Stimulated activated CD4-positive, alpha-beta T cell treated with anti-CD3 and anti-CD28 coated beads, Interleukin-4, amount 100 ng/mL, for 24 hours (primary cell): ENCODE measurements around the gene POLE3.
A peak's percentile ranks its signal among the peaks of the same experiment; 100 is the strongest.
"Not testable (repeated sequence)": the region's sequence is repeated elsewhere in the genome, so short reads cannot be mapped to it uniquely, and the experiment has no call there.

ENCODE experiments used
- DNase-seq: peaks from one replicate; pipeline ENCODE4 v3.0.0-alpha.2; 2020

POLE3 gene

GRCh38 chr9:113401027-113401792 lies 9.3 kb downstream of the POLE3 start, which contains the start of gene ALAD:
ALAD (minus strand) TSS chr9:113401284; CDS start chr9:113393559, 7,725 bp downstream.
- DNase-seq, result peak; percentile 99

DNA sequence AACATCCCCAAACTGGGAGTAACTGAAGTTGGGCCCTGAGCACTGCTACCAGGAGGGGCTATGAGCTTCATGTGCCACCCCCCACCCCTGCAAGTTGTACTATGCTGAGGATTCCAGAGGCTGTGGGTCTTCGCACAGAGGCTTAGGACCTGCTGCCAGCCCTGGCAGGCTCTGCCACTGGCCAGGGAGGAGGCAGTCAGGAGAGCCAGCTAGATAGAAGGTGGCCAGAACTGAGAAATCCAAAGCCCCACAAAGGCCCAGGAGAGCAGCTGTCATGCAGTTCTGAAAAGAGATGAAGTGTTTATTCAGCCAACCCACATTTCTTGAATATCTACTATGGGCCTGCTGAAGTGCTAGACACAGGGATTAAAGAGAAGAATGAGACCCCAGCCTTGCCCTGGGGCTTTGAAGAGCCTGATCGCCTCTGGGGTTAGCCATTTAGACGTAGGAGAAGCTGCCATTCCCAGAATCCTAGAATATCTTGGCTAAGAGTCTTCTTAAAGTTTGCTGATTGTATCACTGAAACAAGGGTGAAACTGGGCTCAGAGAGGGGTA lies 10.8 kb downstream of the POLE3 start:
- DNase-seq, result no peak

GRCh38 chr9:113398796-113399195 lies 11.7 kb downstream of the POLE3 start:
- no peak for DNase-seq

DNA sequence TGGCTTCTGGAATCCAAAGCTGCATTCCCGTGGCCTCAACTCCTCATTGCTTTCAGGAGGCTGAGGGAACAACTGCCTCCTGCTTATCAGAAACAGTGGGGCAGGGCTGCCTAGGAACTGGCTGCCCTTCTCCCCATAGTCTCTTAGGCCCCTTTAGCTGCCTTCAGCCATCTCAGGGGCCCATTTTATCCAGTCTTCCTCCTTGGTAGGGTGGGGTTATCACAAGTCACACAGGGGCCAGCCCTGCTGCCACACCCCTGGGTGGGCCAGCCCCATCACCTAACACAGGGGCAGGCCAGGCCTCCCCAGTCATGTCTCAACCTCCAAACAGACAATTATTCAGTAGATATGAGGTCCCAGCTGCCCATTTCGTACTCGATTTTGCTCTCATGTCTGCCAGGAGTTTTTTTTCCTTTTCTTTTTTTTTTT lies 13.3 kb downstream of the POLE3 start:
- DNase-seq, result no peak

DNA sequence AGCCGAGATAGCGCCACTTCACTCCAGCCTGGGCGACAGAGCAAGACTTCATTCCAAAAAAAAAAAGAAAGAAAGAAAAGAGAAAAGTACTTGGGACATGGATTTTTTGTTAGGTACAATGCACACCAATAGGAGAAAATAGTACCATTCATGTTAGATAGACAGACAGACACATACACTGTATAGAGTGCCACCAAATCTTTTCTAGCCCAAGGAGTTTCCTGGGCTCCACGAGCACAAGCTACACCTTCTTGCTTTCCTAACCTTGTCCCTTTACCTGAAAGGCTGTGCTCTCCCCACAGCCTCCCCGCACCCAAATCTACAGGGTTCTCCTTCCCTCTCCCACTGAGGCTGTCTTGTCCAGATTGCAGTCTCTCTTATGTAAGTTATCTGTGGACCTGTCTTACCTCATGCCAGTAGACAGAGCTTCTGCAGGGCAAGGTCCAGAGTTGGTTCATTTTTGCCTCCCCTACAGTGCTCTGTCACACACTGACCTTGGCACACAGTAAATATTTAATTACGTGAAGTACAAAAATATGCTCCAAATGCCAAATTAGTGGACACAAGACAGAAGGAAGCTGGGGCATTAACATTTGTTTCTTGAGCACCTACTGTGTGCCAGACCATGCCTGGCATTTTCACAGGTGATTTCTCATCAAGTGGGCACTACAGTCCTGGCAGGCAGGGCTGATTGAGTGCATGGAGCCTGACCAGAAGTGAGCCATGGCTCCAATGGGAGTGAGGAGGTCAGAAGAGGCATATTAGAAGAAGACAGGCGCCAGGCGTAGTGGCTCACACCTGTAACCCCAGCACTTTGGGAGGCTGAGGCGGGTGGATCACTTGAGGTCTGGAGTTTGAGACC lies 15.2 kb downstream of the POLE3 start:
- DNase-seq, result no peak

DNA sequence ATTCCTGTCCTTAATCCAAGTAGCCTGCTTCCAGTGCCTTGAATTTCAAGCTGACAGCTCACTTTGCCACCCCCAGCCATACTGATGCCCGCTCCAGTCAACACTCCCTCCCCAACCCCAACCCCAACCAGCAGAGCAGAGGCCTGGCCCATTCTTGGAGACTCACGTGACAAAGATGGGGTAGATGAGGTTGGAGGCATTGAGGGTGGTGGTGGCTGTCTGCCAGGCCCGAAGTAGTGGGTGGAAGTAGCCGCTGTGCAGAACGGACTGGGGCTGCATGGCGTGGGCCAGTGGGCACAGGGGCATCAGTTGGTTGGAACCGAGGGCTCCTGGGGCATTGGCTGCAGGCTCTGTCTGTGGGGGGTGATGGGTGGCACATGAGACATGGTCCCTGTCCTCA lies 17.2 kb downstream of the POLE3 start:
- DNase-seq, result no peak

- no peak for DNase-seq
These were observed 18.6 kb downstream of the POLE3 start for GRCh38 chr9:113391917-113392316.

- DNase-seq, result no peak
These were observed 20.1 kb downstream of the POLE3 start for GRCh38 chr9:113390192-113390960.

DNA sequence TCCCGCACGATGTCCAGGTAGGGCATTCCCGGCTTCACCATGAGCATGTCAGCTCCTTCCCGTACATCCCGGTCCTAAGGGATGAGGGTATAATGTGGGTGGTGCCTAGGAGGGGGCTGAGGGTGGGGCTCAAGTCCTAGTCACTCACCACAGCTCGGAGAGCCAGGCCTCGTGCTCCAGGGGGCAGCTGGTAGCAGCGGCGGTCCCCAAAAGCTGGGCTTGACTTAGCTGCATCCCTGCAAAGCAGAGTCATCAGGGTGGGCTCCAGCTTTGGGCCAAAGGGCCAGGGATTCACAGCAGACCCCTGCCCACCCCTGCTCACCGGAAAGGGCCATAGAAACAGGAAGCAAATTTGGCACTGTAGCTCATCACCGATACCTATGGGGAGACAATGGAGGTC lies 21.0 kb downstream of the POLE3 start:
- DNase-seq, result no peak

- DNase-seq, result no peak
These were observed 21.6 kb downstream of the POLE3 start for GRCh38 chr9:113388833-113389232.

GRCh38 chr9:113387560-113388230 lies 22.8 kb downstream of the POLE3 start:
- DNase-seq, result no peak

- no peak for DNase-seq
These were observed 23.7 kb downstream of the POLE3 start for GRCh38 chr9:113386571-113387393.

GRCh38 chr9:113381909-113382411 lies 28.5 kb downstream of the POLE3 start:
- no peak for DNase-seq

DNA sequence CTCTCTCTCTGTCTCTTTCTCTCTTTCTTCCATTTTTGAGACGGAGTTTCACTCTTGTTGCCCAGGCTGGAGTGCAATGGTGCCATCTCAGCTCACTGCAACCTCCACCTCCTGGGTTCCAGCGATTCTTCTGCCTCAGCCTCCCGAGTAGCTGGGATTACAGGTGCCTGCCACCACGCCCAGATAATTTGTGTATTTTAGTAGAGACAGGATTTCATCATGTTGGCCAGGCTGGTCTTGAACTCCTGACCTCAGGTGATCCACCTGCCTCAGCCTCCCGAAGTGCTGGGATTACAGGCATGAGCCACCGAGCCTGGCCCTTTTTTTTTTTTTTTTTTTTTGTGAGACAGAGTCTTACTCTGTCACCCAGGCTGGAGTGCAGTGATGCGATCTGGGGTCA lies 29.0 kb downstream of the POLE3 start:
- DNase-seq, result not testable (repeated sequence)

- DNase-seq, result no peak
These were observed 29.6 kb downstream of the POLE3 start for GRCh38 chr9:113380869-113381378.

DNA sequence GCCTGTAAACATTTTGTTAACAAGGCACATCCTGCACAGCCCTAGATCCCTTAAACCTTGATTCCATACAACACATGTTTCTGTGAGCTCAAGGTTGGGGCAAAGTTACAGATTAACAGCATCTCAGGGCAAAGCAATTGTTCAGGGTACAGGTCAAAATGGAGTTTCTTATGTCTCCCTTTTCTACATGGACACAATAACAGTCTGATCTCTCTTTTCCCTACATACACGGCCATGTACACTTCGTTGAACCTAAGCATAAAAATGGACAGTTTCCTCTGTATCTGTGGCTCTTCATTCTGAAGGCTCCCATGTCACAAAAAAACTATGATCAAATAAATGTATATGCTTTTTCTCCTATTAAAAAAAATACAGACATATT lies 30.7 kb downstream of the POLE3 start:
- not testable (repeated sequence) for DNase-seq

GRCh38 chr9:113379094-113379828 lies 31.2 kb downstream of the POLE3 start:
- DNase-seq, result not testable (repeated sequence)

GRCh38 chr9:113376634-113377567 lies 33.6 kb downstream of the POLE3 start, which contains the start of gene HDHD3:
HDHD3 (minus strand) TSS chr9:113376986; CDS start chr9:113374354, 2,632 bp downstream.
- peak; percentile 70 for DNase-seq
